Measurements from ENCODE around the gene CD247. TPM values are rescaled to one million over a fixed set of nuclear protein-coding genes. Genes with fewer than 3 reads are reported as not detected.

CD247 gene
- total and polyA plus RNA-seq, 2 of the 4 experiments (the other 2 are of a cell fraction), result not detected

GRCh38 chr1:167442142-167442848 lies 76.0 kb downstream of the CD247 start:
- intact Hi-C loops (cut with micrococcal nuclease), result loop anchor here (1.0 to 5.0 kb wide), 5 partner anchors 41 to 376 kb away; partner anchors contain the start of gene POU2F1
- WGBS, 2 experiments (ENCODE audit: extremely low coverage in 2 of 2, insufficient read length in 1 of 2), result 28% methylated on average over 4 of the region's 12 CpGs; no CpG with 5 or more reads in 1 of the 2 experiments
- in situ Hi-C loops (cut with MboI; ENCODE audit: low sequenced_read_pairs), result no loop called here
- DNase-seq (peak; percentile 55), ATAC-seq (ENCODE audit: low read depth) (peak; percentile 94)
- Histone ChIP-seq H3K4me1 (ENCODE audit: control insufficient read depth, insufficient read depth, low read length) (no peaks in the 10 kb centered on the region), H3K56ac (ENCODE audit: extremely low read depth, insufficient read depth, low read length) (no peak overlapping the region), H3K27ac (ENCODE audit: insufficient read depth, low read length) (no peak overlapping the region), H3K9ac (ENCODE audit: low read depth, low read length) (no peak overlapping the region), H4K5ac (ENCODE audit: low read depth, low read length) (no peak overlapping the region), H2AK9ac (replicated peaks; ENCODE audit: low read depth, low read length, poor library complexity) (peak overlapping the region; percentile 83), H2BK5ac (ENCODE audit: low read depth, low read length, poor library complexity, severe bottlenecking) (no peak overlapping the region), H3K4me2 (ENCODE audit: low read depth, low read length) (no peak overlapping the region), H3K4me3 (ENCODE audit: insufficient read depth, low read depth, low read length) (no peak overlapping the region), H3K9me1 (ENCODE audit: insufficient read depth, low read length) (no peaks in the 10 kb centered on the region), H2AK5ac (ENCODE audit: low read depth, low read length) (no peak overlapping the region), H3K9me3 (ENCODE audit: control insufficient read depth, insufficient read depth, low read length) (no peaks in the 10 kb centered on the region), H2BK120ac (ENCODE audit: low read depth, low read length) (no peak overlapping the region), H2BK20ac (ENCODE audit: low read depth, low read length) (no peak overlapping the region), H3K18ac (ENCODE audit: low read depth, low read length) (no peak overlapping the region), H3K79me1 (ENCODE audit: low read depth in 1 of 2, low read length in 2 of 2) (no peaks in the 10 kb centered on the region), H3K14ac (replicated peaks; ENCODE audit: low read depth, low read length) (no peak overlapping the region), H4K8ac (ENCODE audit: low read depth in 2 of 2, low read length in 2 of 2) (no peak overlapping the region), H3K23ac (ENCODE audit: low read depth, low read length) (no peak overlapping the region), H3K36me3 (ENCODE audit: control insufficient read depth, insufficient read depth, low read length) (no peaks in the 10 kb centered on the region), H3K27me3 (ENCODE audit: control insufficient read depth, insufficient read depth, low read length) (peaks cover 36% of the 10 kb centered on the region), H3K4ac (ENCODE audit: low read depth, low read length) (no peak overlapping the region), H4K91ac (ENCODE audit: insufficient read depth, low read depth, low read length) (no peak overlapping the region), H2BK15ac (ENCODE audit: low read depth, low read length) (no peak overlapping the region), H4K20me1 (ENCODE audit: insufficient read depth, low read length) (no peaks in the 10 kb centered on the region), H2AFZ (replicated peaks; ENCODE audit: low read length, poor library complexity) (peak overlapping the region; percentile 78)
- CTCF ChIA-PET, result interaction anchor here (4.8 kb wide), 1 partner anchor 175 kb away, joined by 25 read pairs; no protein-coding TSS in a partner anchor
- dilution Hi-C loops (cut with HindIII; ENCODE audit: low sequenced_read_pairs, unreplicated experiment), result loop anchor here (25.0 kb wide), 1 partner anchor 180 kb away; no protein-coding TSS in a partner anchor
- TF ChIP-seq POLR2A (IDR thresholded peaks at IDR 0.05; ENCODE audit: low read depth, low read length) (no peak), SMC3 (IDR thresholded peaks at IDR 0.05; ENCODE audit: low read depth, low read length) (peak; percentile 94), MAZ (IDR thresholded peaks at IDR 0.05; ENCODE audit: borderline replicate concordance, low read depth, low read length) (peak; percentile 55; the same call in 1 of the 2 replicates), CTCF (conservative IDR thresholded peaks at IDR 0.05; ENCODE audit: low read depth, low read length) (peak; percentile 86), RCOR1 (IDR thresholded peaks at IDR 0.05; ENCODE audit: insufficient replicate concordance, low read length) (no peak), CHD1 (IDR thresholded peaks at IDR 0.05; ENCODE audit: low read depth, low read length) (no peak), CEBPB (IDR thresholded peaks at IDR 0.05; ENCODE audit: low read depth, low read length) (no peak), ELK1 (IDR thresholded peaks at IDR 0.05; ENCODE audit: borderline replicate concordance, low read depth, low read length) (no peak), RAD21 (IDR thresholded peaks at IDR 0.05; ENCODE audit: low read length) (peak; percentile 86), RFX5 (IDR thresholded peaks at IDR 0.05; ENCODE audit: low read depth, low read length) (no peak), NFE2L2 (IDR thresholded peaks at IDR 0.05; ENCODE audit: low read depth, low read length) (no peak), FOS (IDR thresholded peaks at IDR 0.05; ENCODE audit: low read depth, low read length) (no peak), MAFK (IDR thresholded peaks at IDR 0.05; ENCODE audit: low read depth, low read length) (no peak)
- BruUV-seq (replicated peaks), result no TSS peak
- POLR2A ChIA-PET (ENCODE audit: unreplicated experiment), result no interaction called here
